Activated CD8-positive, alpha-beta T cell treated with anti-CD3 and anti-CD28 coated beads for 36 hours (primary cell): ENCODE results near the gene C16orf74. TPM values are rescaled to one million over a fixed set of nuclear protein-coding genes. Genes with fewer than 3 reads are reported as not detected.

Experiments
- ATAC-seq: fragments of 200-7000 bp; cut with Tn5 transposase; one replicate; pipeline ENCODE4 v1.10.0; 2021; ENCODE audit warnings: mild to moderate bottlenecking, moderate library complexity
- CTCF ChIA-PET: fragments of 350-600 bp; sonication (Branson Sonifier 250); formaldehyde crosslinking; loops from one replicate; lab custom pipeline; 2021; ENCODE audit warnings: antibody characterized with exemption; lab: Charles Lee
- POLR2A ChIA-PET: fragments of 350-600 bp; sonication (Branson Sonifier 250); formaldehyde crosslinking; loops from one replicate; lab custom pipeline; 2021; ENCODE audit warnings: antibody characterized with exemption; lab: Charles Lee
- DNase-seq: peaks from one replicate; pipeline ENCODE4 v3.0.0-alpha.2; 2020
- H3K27ac Mint-ChIP-seq: one replicate; pipeline ENCODE4 v1.8.0; 2021; ENCODE audit warnings: mild to moderate bottlenecking, mixed read lengths
- H3K27me3 Mint-ChIP-seq: one replicate; pipeline ENCODE4 v1.8.0; 2021; ENCODE audit warnings: mixed read lengths
- H3K36me3 Mint-ChIP-seq: one replicate; pipeline ENCODE4 v1.8.0; 2021; ENCODE audit warnings: low read depth, mixed read lengths
- H3K4me1 Mint-ChIP-seq: one replicate; pipeline ENCODE4 v1.8.0; 2021; ENCODE audit warnings: low read depth, mixed read lengths
- H3K4me3 Mint-ChIP-seq: one replicate; pipeline ENCODE4 v1.8.0; 2021; ENCODE audit warnings: mild to moderate bottlenecking, moderate library complexity, mixed read lengths
- H3K9me3 Mint-ChIP-seq: one replicate; pipeline ENCODE4 v1.8.0; 2021; ENCODE audit warnings: mixed read lengths
- CTCF ChIP-seq: fragments of 200-600 bp; IDR thresholded peaks from one replicate; pipeline ENCODE4 v1.8.0; 2022; ENCODE audit warnings: antibody characterized with exemption, mild to moderate bottlenecking
- intact Hi-C: fragments of 100-400 bp; cut with micrococcal nuclease; formaldehyde crosslinking; loops from one replicate; pipeline ENCODE4 v1.10.0; 2022
- total RNA-seq, 2 experiments: library from RNA; stranded (reverse); gene quantifications; one replicate each; pipeline ENCODE4 v1.2.3, GENCODE V29; 2021

The C16orf74 gene
- total RNA-seq, 2 experiments from 2014 or later: 1.1 to 1.4 TPM

GRCh38 chr16:85689950-85690320 lies 61.0 kb downstream of the C16orf74 start:
- Mint-ChIP-seq H3K36me3 (peaks cover 10% of the 10 kb centered on the region), H3K27ac (no peak overlapping the region), H3K9me3 (no peaks in the 10 kb centered on the region), H3K4me3 (no peak overlapping the region), H3K27me3 (no peaks in the 10 kb centered on the region), H3K4me1 (peaks cover 17% of the 10 kb centered on the region)
- no peak for DNase-seq
- ChIA-PET CTCF (interaction anchor here (1.1 to 1.7 kb wide), 2 partner anchors 27 to 199 kb away, joined by 4 to 8 read pairs; no protein-coding TSS in a partner anchor), POLR2A (interaction anchor here (0.6 kb wide), 1 partner anchor 683 kb away, joined by 3 read pairs; no protein-coding TSS in a partner anchor)
- ATAC-seq: no peak
- no peak for TF ChIP-seq CTCF
- intact Hi-C loops: no loop called here

GRCh38 chr16:85689285-85689949 lies 61.5 kb downstream of the C16orf74 start:
- Mint-ChIP-seq H3K36me3 (peaks cover 12% of the 10 kb centered on the region), H3K4me1 (peaks cover 19% of the 10 kb centered on the region), H3K9me3 (no peaks in the 10 kb centered on the region), H3K27ac (no peak overlapping the region), H3K27me3 (no peaks in the 10 kb centered on the region), H3K4me3 (peak overlapping the region; percentile 65)
- ATAC-seq (no peak), DNase-seq (no peak)
- TF ChIP-seq CTCF: no peak
- ChIA-PET CTCF (interaction anchor here (1.1 to 1.7 kb wide), 4 partner anchors 14 to 198 kb away, joined by 4 to 8 read pairs (median 4); no protein-coding TSS in a partner anchor), POLR2A (interaction anchor here (0.6 to 1.6 kb wide), 4 partner anchors 32 to 1636 kb away, joined by 3 to 4 read pairs (median 3); partner anchors contain the start of gene C16orf74)
- intact Hi-C loops: no loop called here

GRCh38 chr16:85688586-85689284 lies 62.2 kb downstream of the C16orf74 start, which contains the start of gene GINS2:
GINS2 (minus strand) TSS chr16:85688954; CDS start chr16:85688898, 56 bp downstream.
- DNase-seq (peak; percentile 94), ATAC-seq (peak; percentile 100)
- H3K9me3 Mint-ChIP-seq: no peaks in the 10 kb centered on the region
- ChIA-PET POLR2A (interaction anchor here (0.7 to 1.6 kb wide), 3 partner anchors 32 to 1636 kb away, joined by 3 to 4 read pairs (median 3); partner anchors contain the start of gene C16orf74), CTCF (interaction anchor here (1.1 to 1.5 kb wide), 3 partner anchors 13 to 198 kb away, joined by 4 to 5 read pairs (median 4); no protein-coding TSS in a partner anchor)
- intact Hi-C loops: no loop called here
- TF ChIP-seq CTCF: no peak
- peaks cover 20% of the 10 kb centered on the region for H3K4me1 Mint-ChIP-seq
- peak within 1 kb of the TSS; percentile 86 for H3K27ac Mint-ChIP-seq
- peaks cover 17% of the 10 kb centered on the region for H3K36me3 Mint-ChIP-seq
- peak within 1 kb of the TSS; percentile 82 for H3K4me3 Mint-ChIP-seq
- no peaks in the 10 kb centered on the region for H3K27me3 Mint-ChIP-seq

- peak; percentile 33 for DNase-seq
Measured at GRCh38 chr16:85687651-85688471, 63.0 kb downstream of the C16orf74 start.

More at GRCh38 chr16:85687651-85688471, 63.0 kb downstream of the C16orf74 start:
- peaks cover 23% of the 10 kb centered on the region for H3K36me3 Mint-ChIP-seq
- intact Hi-C loops: no loop called here
- no peak for ATAC-seq
- H3K4me1 Mint-ChIP-seq: peaks cover 20% of the 10 kb centered on the region
- H3K9me3 Mint-ChIP-seq: no peaks in the 10 kb centered on the region
- ChIA-PET POLR2A (interaction anchor here (1.4 to 1.6 kb wide), 2 partner anchors 31 to 63 kb away, joined by 3 read pairs; partner anchors contain the start of gene C16orf74), CTCF (interaction anchor here (1.5 kb wide), 2 partner anchors 29 to 30 kb away, joined by 4 read pairs; no protein-coding TSS in a partner anchor)
- H3K4me3 Mint-ChIP-seq: peak overlapping the region; percentile 82
- no peak for TF ChIP-seq CTCF
- H3K27me3 Mint-ChIP-seq: no peaks in the 10 kb centered on the region
- H3K27ac Mint-ChIP-seq: peak overlapping the region; percentile 86
